ENCODE results near the gene NSUN3. TPM values are rescaled to one million over a fixed set of nuclear protein-coding genes. Genes with fewer than 3 reads are reported as not detected.

Gene NSUN3
- total RNA-seq, 2 experiments from 2014 or later: 10.4 to 13.5 TPM

- Histone ChIP-seq H3K27ac (ENCODE audit: low read depth, low read length, poor library complexity, severe bottlenecking) (no peak overlapping the region), H3K4me2 (ENCODE audit: low read length) (no peak overlapping the region), H3K36me3 (ENCODE audit: insufficient read depth, low read length) (peaks cover 26% of the 10 kb centered on the region; the same call in 1 of the 2 replicates), H3K4me3 (ENCODE audit: low read depth, low read length, poor library complexity, severe bottlenecking) (no peak overlapping the region), H3K9me3 (ENCODE audit: low read length) (no peaks in the 10 kb centered on the region), H3K79me2 (ENCODE audit: insufficient read depth, low read depth, low read length) (no peaks in the 10 kb centered on the region), H3K4me1 (ENCODE audit: insufficient read depth, low read length, poor library complexity, severe bottlenecking) (no peaks in the 10 kb centered on the region), H2AFZ (ENCODE audit: low read length) (no peak overlapping the region), H3K9me2 (ENCODE audit: insufficient read depth, low read length) (no peaks in the 10 kb centered on the region), H4K20me1 (ENCODE audit: insufficient read depth, low read length) (no peaks in the 10 kb centered on the region)
- intact Hi-C loops (cut with micrococcal nuclease; ENCODE audit: unreplicated experiment): no loop called here
- no TSS peak for BruUV-seq (replicated peaks)
- DNase-seq (ENCODE audit: low spot score): no peak
- CTCF ChIA-PET (ENCODE audit: unreplicated experiment): no interaction called here
- no peak for TF ChIP-seq CTCF (conservative IDR thresholded peaks at IDR 0.05; ENCODE audit: low read length)
- TF ChIP-seq EZH2phosphoT487 (IDR thresholded peaks at IDR 0.05; ENCODE audit: borderline replicate concordance, low read depth, low read length): no peak
- POLR2A ChIA-PET: interaction anchor here (1.0 kb wide), 1 partner anchor 19 kb away, joined by 3 read pairs; the partner anchor contains the start of genes DHFR2 and NSUN3
Measured at GRCh38 chr3:94081884-94082283, 19.0 kb downstream of the NSUN3 start.

DNA sequence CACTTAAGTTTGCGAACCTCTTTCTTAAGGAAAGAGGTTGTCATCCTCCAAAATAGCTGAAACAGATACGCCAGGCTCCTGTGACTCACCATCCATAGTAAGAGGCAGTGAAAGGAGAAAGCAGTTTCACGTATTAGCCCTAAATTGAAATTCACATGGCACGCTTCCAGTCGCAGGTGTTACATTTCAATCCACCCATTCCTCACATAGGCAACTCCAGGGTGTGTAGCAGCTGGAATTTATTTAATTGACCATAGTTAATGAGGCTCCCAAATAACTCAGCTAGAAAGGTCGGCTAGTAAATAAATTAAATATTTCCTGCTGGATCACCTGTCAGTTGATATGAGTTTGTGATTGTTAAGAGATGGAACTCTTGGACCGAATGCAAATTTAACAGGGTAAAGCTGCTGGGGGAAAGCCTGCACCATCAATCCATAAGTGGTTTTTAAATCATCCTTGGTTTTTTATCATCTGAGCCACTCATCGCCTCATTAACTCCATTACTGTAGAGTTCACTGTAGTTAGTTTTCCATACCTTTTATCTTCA lies 19.6 kb downstream of the NSUN3 start:
- no peaks in the 10 kb centered on the region for H4K20me1 ChIP-seq (ENCODE audit: insufficient read depth, low read length)
- no peak overlapping the region for H3K4me2 ChIP-seq (ENCODE audit: low read length)
- intact Hi-C loops (cut with micrococcal nuclease; ENCODE audit: unreplicated experiment): no loop called here
- H3K4me3 ChIP-seq (ENCODE audit: low read depth, low read length, poor library complexity, severe bottlenecking): no peak overlapping the region
- H3K79me2 ChIP-seq (ENCODE audit: insufficient read depth, low read depth, low read length): no peaks in the 10 kb centered on the region
- CTCF ChIA-PET (ENCODE audit: unreplicated experiment): no interaction called here
- peaks cover 26% of the 10 kb centered on the region; the same call in 1 of the 2 replicates for H3K36me3 ChIP-seq (ENCODE audit: insufficient read depth, low read length)
- no peak overlapping the region for H2AFZ ChIP-seq (ENCODE audit: low read length)
- no peak for DNase-seq (ENCODE audit: low spot score)
- BruUV-seq (replicated peaks): no TSS peak
- H3K9me2 ChIP-seq (ENCODE audit: insufficient read depth, low read length): no peaks in the 10 kb centered on the region
- H3K27ac ChIP-seq (ENCODE audit: low read depth, low read length, poor library complexity, severe bottlenecking): no peak overlapping the region
- no peaks in the 10 kb centered on the region for H3K9me3 ChIP-seq (ENCODE audit: low read length)
- TF ChIP-seq CTCF (conservative IDR thresholded peaks at IDR 0.05; ENCODE audit: low read length): no peak
- TF ChIP-seq EZH2phosphoT487 (IDR thresholded peaks at IDR 0.05; ENCODE audit: borderline replicate concordance, low read depth, low read length): no peak
- H3K4me1 ChIP-seq (ENCODE audit: insufficient read depth, low read length, poor library complexity, severe bottlenecking): no peaks in the 10 kb centered on the region
- POLR2A ChIA-PET: no interaction called here

DNA sequence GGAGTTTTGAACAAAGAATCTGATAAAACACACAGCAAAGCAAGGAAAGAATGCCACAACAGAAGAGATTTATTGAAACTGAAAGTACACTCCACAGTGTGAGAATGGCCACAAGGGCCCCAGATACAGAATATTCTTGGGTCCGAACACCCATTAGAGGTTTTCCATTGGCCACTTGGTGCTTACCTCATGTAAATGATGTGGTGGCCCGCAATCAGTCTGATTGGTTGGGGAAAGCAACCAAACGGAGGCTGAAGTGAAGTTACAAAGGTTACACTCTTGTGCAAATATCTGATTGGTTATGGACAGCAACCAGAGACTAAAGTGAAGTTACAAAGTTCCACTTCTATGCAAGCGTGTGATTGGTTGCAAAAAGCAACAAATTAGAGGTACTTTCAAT lies 20.4 kb downstream of the NSUN3 start:
- TF ChIP-seq CTCF (conservative IDR thresholded peaks at IDR 0.05; ENCODE audit: low read length) (no peak), EZH2phosphoT487 (IDR thresholded peaks at IDR 0.05; ENCODE audit: borderline replicate concordance, low read depth, low read length) (no peak)
- ChIA-PET POLR2A (no interaction called here), CTCF (ENCODE audit: unreplicated experiment) (interaction anchor here (0.6 kb wide), 1 partner anchor 20 kb away, joined by 4 read pairs; no protein-coding TSS in a partner anchor)
- no peaks in the 10 kb centered on the region for H4K20me1 ChIP-seq (ENCODE audit: insufficient read depth, low read length)
- H3K79me2 ChIP-seq (ENCODE audit: insufficient read depth, low read depth, low read length): no peaks in the 10 kb centered on the region
- H3K9me3 ChIP-seq (ENCODE audit: low read length): no peaks in the 10 kb centered on the region
- intact Hi-C loops (cut with micrococcal nuclease; ENCODE audit: unreplicated experiment): no loop called here
- BruUV-seq (replicated peaks): no TSS peak
- H3K36me3 ChIP-seq (ENCODE audit: insufficient read depth, low read length): peaks cover 29% of the 10 kb centered on the region
- H3K27ac ChIP-seq (ENCODE audit: low read depth, low read length, poor library complexity, severe bottlenecking): no peak overlapping the region
- DNase-seq (ENCODE audit: low spot score): no peak
- H2AFZ ChIP-seq (ENCODE audit: low read length): no peak overlapping the region
- no peaks in the 10 kb centered on the region for H3K4me1 ChIP-seq (ENCODE audit: insufficient read depth, low read length, poor library complexity, severe bottlenecking)
- H3K4me2 ChIP-seq (ENCODE audit: low read length): no peak overlapping the region
- no peaks in the 10 kb centered on the region for H3K9me2 ChIP-seq (ENCODE audit: insufficient read depth, low read length)
- no peak overlapping the region for H3K4me3 ChIP-seq (ENCODE audit: low read depth, low read length, poor library complexity, severe bottlenecking)
